ENCODE results near the gene SNPH. TPM values are rescaled to one million over a fixed set of nuclear protein-coding genes. Genes with fewer than 3 reads are reported as not detected.

SNPH gene
- total and polyA plus RNA-seq, 5 donors from 2014 or later = 0.97 to 7.5 (median 3.5) TPM

DNA sequence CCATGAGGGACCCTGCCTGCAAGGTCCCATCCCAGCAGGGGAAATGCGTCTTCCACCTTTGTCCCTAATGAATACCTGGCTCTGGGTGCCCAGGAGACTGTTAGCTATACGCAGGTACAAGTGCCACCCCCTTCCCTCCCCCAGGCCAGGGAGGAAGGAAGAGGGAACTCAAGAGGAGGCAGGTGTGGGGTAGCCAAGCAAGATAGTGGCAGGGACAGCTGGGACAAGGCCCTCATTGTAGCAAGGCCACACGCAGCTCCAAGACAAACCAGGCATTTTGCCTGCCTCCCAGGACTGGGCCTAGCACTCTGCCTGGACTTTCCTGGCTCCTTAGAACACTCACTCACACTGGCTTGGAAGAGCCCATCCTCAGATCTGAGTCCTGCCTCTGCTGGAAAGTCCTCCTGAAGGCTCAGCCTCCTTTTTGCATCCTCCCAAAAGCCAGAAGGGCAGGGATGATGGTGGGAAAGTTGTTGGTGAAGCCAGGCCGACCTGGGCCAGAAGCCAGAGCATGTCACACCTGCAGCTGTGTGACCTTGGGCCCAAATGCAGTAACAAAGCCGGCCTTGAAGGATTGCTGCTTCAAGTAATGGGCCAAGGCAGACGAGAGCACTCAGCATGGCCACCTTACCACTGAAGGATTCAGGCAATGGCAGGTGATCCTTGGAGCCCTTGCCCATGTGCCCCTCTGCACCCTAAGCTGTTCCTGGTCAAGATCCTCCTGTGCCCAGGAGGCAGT, 27.7 kb downstream of the SNPH start:
- Mint-ChIP-seq H3K4me3 (no peak overlapping the region), H3K4me1 (peaks cover 0 to 21% (median 6%) of the 10 kb centered on the region in 4 donors), H3K27me3 (no peaks in the 10 kb centered on the region), H3K27ac (no peak overlapping the region), H3K36me3 (peaks cover 11% of the 10 kb centered on the region), H3K9me3 (no peaks in the 10 kb centered on the region)
- ATAC-seq (ENCODE audit: low read depth in 2 of 2) = no peak
- Histone ChIP-seq H3K27ac (ENCODE audit: insufficient read depth, low read length, poor library complexity, severe bottlenecking) (no peak overlapping the region), H3K4me1 (ENCODE audit: control insufficient read depth, insufficient read depth, low read length, poor library complexity, severe bottlenecking) (no peaks in the 10 kb centered on the region), H3K9me3 (ENCODE audit: control insufficient read depth in 2 of 2, low read length in 2 of 2) (no peaks in the 10 kb centered on the region), H3K4me3 (ENCODE audit: low read depth, low read length) (no peak overlapping the region), H3K27me3 (ENCODE audit: control insufficient read depth, insufficient read depth, low read length) (no peaks in the 10 kb centered on the region), H3K36me3 (ENCODE audit: control insufficient read depth, insufficient read depth, low read length) (no peaks in the 10 kb centered on the region)
- DNase-seq = no peak

DNA sequence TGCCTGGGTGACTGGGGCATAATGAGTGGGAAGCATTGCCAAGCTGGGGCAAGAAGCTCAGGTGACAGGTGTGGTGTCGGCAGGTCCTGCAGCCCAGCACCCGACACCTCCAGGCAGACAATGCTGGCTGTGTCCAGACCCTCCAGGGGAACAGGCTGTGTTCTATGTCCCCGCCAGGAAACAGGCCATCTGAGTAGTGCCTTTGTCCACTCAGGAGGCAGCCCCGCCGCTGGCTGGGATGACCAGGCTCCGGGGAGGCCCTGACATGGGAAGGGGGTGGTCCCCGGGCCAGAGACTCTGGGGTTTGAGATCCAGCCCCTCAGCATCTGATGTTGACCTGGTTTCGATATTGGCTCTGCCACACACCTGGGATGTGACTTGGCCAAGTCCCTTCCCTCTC, 28.4 kb downstream of the SNPH start:
- Mint-ChIP-seq H3K27me3 (no peaks in the 10 kb centered on the region), H3K4me3 (no peak overlapping the region), H3K4me1 (peaks cover 0 to 26% (median 8%) of the 10 kb centered on the region in 4 donors), H3K36me3 (peaks cover 14% of the 10 kb centered on the region), H3K27ac (peak overlapping the region in 1 of 3 donors; percentile 29), H3K9me3 (no peaks in the 10 kb centered on the region)
- Histone ChIP-seq H3K9me3 (ENCODE audit: control insufficient read depth in 2 of 2, low read length in 2 of 2) (no peaks in the 10 kb centered on the region), H3K4me1 (ENCODE audit: control insufficient read depth, insufficient read depth, low read length, poor library complexity, severe bottlenecking) (no peaks in the 10 kb centered on the region), H3K27me3 (ENCODE audit: control insufficient read depth, insufficient read depth, low read length) (no peaks in the 10 kb centered on the region), H3K27ac (ENCODE audit: insufficient read depth, low read length, poor library complexity, severe bottlenecking) (no peak overlapping the region), H3K36me3 (ENCODE audit: control insufficient read depth, insufficient read depth, low read length) (peaks cover 6% of the 10 kb centered on the region), H3K4me3 (ENCODE audit: low read depth, low read length) (no peak overlapping the region)
- no peak for DNase-seq
- ATAC-seq (ENCODE audit: low read depth in 2 of 2) = no peak

DNA sequence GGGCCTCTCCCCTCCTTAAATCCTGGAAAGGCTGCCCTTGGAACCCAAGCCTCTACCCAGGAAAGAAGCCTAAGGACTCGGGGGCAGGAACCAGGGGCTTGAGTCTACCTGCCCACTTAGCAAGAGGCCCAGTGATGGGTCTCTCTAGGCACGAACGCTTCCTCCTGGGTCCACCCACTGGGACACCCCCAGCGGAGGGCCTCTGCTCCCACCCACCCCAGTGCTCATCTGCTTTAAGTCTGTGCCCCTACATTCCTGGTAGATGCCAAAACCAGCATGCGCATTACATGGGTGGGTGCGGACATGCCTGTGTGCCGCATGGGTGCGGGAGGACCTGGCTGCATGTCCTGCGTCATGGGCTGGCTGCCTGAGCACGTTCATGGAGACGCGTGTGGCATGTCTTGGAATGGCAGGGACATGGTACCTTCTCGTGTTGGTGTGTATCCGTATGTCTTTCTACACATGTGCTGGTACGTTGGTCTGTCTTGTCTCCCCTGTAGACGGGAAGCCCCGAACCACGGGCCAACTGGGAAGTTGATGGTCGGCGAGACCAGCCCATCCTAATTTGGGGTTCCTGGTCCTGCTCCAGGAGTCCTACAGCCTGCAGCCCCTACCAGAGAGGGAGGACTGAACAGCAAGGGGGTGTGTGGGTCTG, 29.3 kb downstream of the SNPH start:
- Histone ChIP-seq H3K27ac (ENCODE audit: insufficient read depth, low read length, poor library complexity, severe bottlenecking) (no peak overlapping the region), H3K4me1 (ENCODE audit: control insufficient read depth, insufficient read depth, low read length, poor library complexity, severe bottlenecking) (peaks cover 7% of the 10 kb centered on the region), H3K36me3 (ENCODE audit: control insufficient read depth, insufficient read depth, low read length) (peaks cover 6% of the 10 kb centered on the region), H3K4me3 (ENCODE audit: low read depth, low read length) (no peak overlapping the region), H3K9me3 (ENCODE audit: control insufficient read depth in 2 of 2, low read length in 2 of 2) (no peaks in the 10 kb centered on the region), H3K27me3 (ENCODE audit: control insufficient read depth, insufficient read depth, low read length) (no peaks in the 10 kb centered on the region)
- no peak for DNase-seq
- Mint-ChIP-seq H3K36me3 (peaks cover 13% of the 10 kb centered on the region), H3K4me1 (peaks cover 0 to 32% (median 7%) of the 10 kb centered on the region in 4 donors), H3K27me3 (no peaks in the 10 kb centered on the region), H3K4me3 (no peak overlapping the region), H3K27ac (peak overlapping the region in 1 of 3 donors; percentile 25), H3K9me3 (no peaks in the 10 kb centered on the region)
- ATAC-seq (ENCODE audit: low read depth in 2 of 2) = no peak

DNA sequence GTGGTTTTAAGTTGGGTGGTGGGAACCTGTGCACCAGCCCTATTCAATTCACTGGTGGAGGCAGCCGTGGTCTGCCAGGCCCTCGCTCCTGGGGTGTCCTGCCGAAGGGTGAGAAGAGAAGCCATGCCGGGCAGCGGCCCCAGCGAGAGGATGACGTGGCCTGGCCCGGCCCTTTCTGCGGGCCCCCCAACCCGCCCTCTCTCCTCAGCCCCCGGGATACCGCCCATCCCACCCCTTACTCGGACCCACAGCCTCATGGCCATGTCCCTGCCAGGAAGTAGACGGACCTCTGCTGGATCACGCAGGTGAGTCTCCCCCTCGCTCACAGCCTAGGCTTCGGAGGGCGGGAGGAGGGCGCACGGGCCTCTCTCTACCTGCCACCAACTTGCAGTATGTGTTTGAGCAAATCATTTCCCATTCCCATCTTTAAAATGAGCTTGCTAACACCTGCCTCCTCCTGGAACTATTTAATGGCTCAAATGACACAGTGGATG, 30.1 kb downstream of the SNPH start:
- Histone ChIP-seq H3K27ac (ENCODE audit: insufficient read depth, low read length, poor library complexity, severe bottlenecking) (no peak overlapping the region), H3K9me3 (ENCODE audit: control insufficient read depth in 2 of 2, low read length in 2 of 2) (no peaks in the 10 kb centered on the region), H3K27me3 (ENCODE audit: control insufficient read depth, insufficient read depth, low read length) (no peaks in the 10 kb centered on the region), H3K4me3 (ENCODE audit: low read depth, low read length) (no peak overlapping the region), H3K36me3 (ENCODE audit: control insufficient read depth, insufficient read depth, low read length) (peaks cover 6% of the 10 kb centered on the region), H3K4me1 (ENCODE audit: control insufficient read depth, insufficient read depth, low read length, poor library complexity, severe bottlenecking) (peaks cover 14% of the 10 kb centered on the region)
- ATAC-seq (ENCODE audit: low read depth in 2 of 2) = no peak
- H3K9me3 Mint-ChIP-seq = no peaks in the 10 kb centered on the region
- no peak for DNase-seq
- peaks cover 0 to 37% (median 10%) of the 10 kb centered on the region in 4 donors for H3K4me1 Mint-ChIP-seq
- no peak overlapping the region for H3K4me3 Mint-ChIP-seq
- H3K36me3 Mint-ChIP-seq = peaks cover 15% of the 10 kb centered on the region
- peak overlapping the region in 1 of 3 donors; percentile 25 for H3K27ac Mint-ChIP-seq
- no peaks in the 10 kb centered on the region for H3K27me3 Mint-ChIP-seq

DNA sequence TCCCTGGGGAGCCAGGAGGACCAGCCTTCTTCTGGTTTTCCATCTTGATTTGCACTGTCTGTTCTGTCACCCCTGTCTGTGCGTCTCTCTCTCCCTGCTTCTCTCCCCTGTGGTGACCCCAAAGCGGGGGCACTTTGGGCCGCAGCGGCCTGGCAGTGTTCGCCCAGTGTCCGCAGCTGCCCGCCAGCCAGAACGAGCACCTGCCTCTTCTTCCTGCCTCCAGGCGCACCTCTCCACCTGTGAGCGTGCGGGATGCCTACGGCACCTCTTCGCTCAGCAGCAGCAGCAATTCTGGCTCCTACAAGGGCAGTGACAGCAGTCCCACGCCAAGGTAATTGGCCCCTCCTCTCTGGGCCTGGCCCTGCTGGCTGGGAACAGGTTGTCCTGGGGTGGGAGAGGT, 30.8 kb downstream of the SNPH start:
- Mint-ChIP-seq H3K36me3 (peaks cover 17% of the 10 kb centered on the region), H3K27me3 (no peaks in the 10 kb centered on the region), H3K9me3 (no peaks in the 10 kb centered on the region), H3K4me3 (no peak overlapping the region), H3K4me1 (peaks cover 0 to 34% (median 13%) of the 10 kb centered on the region in 4 donors), H3K27ac (peak overlapping the region in 1 of 3 donors; percentile 42)
- no peak overlapping the region for H3K27ac ChIP-seq (ENCODE audit: insufficient read depth, low read length, poor library complexity, severe bottlenecking)
- H3K9me3 ChIP-seq (ENCODE audit: control insufficient read depth in 2 of 2, low read length in 2 of 2) = no peaks in the 10 kb centered on the region
- H3K4me1 ChIP-seq (ENCODE audit: control insufficient read depth, insufficient read depth, low read length, poor library complexity, severe bottlenecking) = peaks cover 16% of the 10 kb centered on the region
- peaks cover 6% of the 10 kb centered on the region for H3K36me3 ChIP-seq (ENCODE audit: control insufficient read depth, insufficient read depth, low read length)
- no peaks in the 10 kb centered on the region for H3K27me3 ChIP-seq (ENCODE audit: control insufficient read depth, insufficient read depth, low read length)
- no peak for DNase-seq
- ATAC-seq (ENCODE audit: low read depth in 2 of 2) = no peak
- H3K4me3 ChIP-seq (ENCODE audit: low read depth, low read length) = no peak overlapping the region

DNA sequence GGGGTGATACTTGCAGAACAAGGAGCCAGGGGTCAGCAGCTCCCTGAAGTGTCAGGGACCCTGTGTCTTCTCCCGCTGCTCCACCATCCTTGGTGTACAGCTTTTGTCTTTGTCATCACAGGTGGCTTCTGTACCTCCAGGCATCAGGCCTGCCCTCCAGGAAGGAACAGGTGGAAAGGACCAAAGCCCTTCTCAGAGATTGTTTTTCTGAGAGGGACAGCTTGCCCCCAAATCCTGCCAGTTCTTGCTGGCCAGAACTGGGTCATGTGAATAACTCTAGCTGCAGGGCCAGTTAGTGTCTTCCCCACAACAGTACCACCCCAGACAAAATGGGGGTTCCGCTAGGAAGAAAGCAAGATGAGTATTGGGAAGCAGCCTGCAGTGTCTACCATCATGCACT, 31.4 kb downstream of the SNPH start:
- H3K4me1 Mint-ChIP-seq = peaks cover 0 to 30% (median 13%) of the 10 kb centered on the region in 4 donors
- peaks cover 16% of the 10 kb centered on the region for H3K4me1 ChIP-seq (ENCODE audit: control insufficient read depth, insufficient read depth, low read length, poor library complexity, severe bottlenecking)
- ATAC-seq (ENCODE audit: low read depth in 2 of 2) (no peak), DNase-seq (no peak)
- peaks cover 6% of the 10 kb centered on the region for H3K36me3 ChIP-seq (ENCODE audit: control insufficient read depth, insufficient read depth, low read length)
- no peaks in the 10 kb centered on the region for H3K27me3 ChIP-seq (ENCODE audit: control insufficient read depth, insufficient read depth, low read length)
- H3K9me3 ChIP-seq (ENCODE audit: control insufficient read depth in 2 of 2, low read length in 2 of 2) = no peaks in the 10 kb centered on the region
- H3K27ac ChIP-seq (ENCODE audit: insufficient read depth, low read length, poor library complexity, severe bottlenecking) = no peak overlapping the region
- no peaks in the 10 kb centered on the region for H3K27me3 Mint-ChIP-seq
- no peak overlapping the region for H3K4me3 ChIP-seq (ENCODE audit: low read depth, low read length)
- no peak overlapping the region for H3K4me3 Mint-ChIP-seq
- H3K36me3 Mint-ChIP-seq = peaks cover 17% of the 10 kb centered on the region
- no peaks in the 10 kb centered on the region for H3K9me3 Mint-ChIP-seq
- no peak overlapping the region for H3K27ac Mint-ChIP-seq

DNA sequence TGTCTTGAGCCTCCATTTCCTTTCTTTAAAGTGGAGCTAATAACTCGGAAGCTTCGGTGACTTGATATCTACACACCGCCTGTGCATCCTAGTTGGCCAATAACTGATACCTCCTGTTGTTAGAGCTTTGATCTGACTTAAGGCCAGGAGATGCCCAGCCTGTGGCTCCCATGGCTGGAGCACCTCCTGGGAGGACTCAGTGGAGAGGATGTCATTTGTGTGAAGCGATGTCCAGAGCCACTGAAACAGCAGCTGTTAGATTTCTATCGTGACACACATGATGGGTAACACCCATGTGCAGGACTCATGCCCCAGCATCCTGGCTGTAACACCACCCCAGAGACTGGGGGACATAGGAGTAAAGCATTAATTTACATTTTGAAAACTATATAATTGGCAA, 32.1 kb downstream of the SNPH start:
- peaks cover 6% of the 10 kb centered on the region for H3K36me3 ChIP-seq (ENCODE audit: control insufficient read depth, insufficient read depth, low read length)

More for the DNA sequence above, 32.1 kb downstream of the SNPH start:
- peaks cover 17% of the 10 kb centered on the region for H3K36me3 Mint-ChIP-seq
- H3K4me3 Mint-ChIP-seq = no peak overlapping the region
- no peaks in the 10 kb centered on the region for H3K9me3 Mint-ChIP-seq
- Histone ChIP-seq H3K9me3 (ENCODE audit: control insufficient read depth in 2 of 2, low read length in 2 of 2) (no peaks in the 10 kb centered on the region), H3K27me3 (ENCODE audit: control insufficient read depth, insufficient read depth, low read length) (no peaks in the 10 kb centered on the region), H3K27ac (ENCODE audit: insufficient read depth, low read length, poor library complexity, severe bottlenecking) (no peak overlapping the region), H3K4me1 (ENCODE audit: control insufficient read depth, insufficient read depth, low read length, poor library complexity, severe bottlenecking) (peaks cover 16% of the 10 kb centered on the region), H3K4me3 (ENCODE audit: low read depth, low read length) (no peak overlapping the region)
- no peak for DNase-seq
- peaks cover 0 to 24% (median 14%) of the 10 kb centered on the region in 4 donors for H3K4me1 Mint-ChIP-seq
- H3K27me3 Mint-ChIP-seq = no peaks in the 10 kb centered on the region
- H3K27ac Mint-ChIP-seq = no peak overlapping the region
- ATAC-seq (ENCODE audit: low read depth in 2 of 2) = no peak
